ENCODE measurements around the gene PDC.
"Not testable (repeated sequence)": the region's sequence is repeated elsewhere in the genome, so short reads cannot be mapped to it uniquely, and the experiment has no call there.

Gene PDC

DNA sequence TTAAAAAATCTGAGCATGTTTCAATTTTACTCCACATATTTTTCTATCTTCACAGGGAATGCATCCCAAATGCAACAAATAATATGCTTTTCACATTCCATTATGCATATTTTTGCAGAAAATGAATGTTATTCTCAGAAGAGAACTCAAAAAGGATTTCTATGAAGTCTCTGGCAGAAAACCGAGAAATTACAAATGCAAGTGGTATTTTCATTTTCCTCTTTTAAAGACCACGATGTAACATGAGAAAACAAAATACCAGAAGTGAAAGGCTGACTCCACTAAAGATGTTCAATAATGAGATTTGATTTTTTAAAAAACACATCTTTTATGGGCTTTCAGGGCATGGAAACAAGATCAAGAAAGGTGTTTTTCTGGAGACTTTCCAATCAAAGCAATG lies 5.0 kb upstream of the PDC start:
- no peak for DNase-seq (ENCODE audit: low read depth in 1 of 2, low spot score in 1 of 2)

DNA sequence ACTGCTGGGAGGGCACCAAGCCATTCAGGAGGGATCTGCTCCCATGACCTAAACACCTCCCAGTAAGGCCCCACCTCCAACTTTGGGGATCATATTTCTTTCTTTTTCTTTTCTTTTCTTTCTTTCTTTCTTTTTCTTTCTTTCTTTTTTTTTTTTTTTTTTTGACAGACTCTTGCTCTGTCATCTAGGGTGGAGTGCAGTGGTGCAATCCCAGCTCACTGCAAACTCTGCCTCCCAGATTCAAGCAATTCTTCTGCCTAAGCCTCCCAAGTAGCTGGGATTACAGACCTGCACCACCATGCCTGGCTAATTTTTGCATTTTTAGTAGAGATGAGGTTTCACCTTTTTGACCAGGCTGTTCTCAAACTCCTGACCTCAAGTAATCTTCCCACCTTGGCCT lies 4.6 kb upstream of the PDC start:
- not testable (repeated sequence) for DNase-seq (ENCODE audit: low read depth in 1 of 2, low spot score in 1 of 2)

DNA sequence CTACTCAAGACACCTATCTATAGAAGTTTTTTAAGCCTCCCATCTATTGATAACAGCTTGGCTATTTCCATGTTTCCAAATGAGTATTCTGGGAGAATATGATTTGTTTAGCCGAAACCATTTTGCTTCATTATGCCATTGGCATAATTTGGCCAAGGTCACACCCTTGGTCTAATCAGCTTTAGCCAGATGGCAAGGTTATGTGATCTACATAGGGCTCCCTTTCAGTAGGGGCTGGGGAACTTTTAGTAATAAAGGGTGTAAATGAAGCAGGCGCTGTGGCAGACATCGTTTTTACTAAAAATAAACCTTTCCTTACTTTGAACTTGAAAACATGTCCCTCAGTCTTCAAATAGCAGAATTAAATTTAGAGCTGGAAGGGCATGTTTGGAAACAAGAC lies 3.0 kb upstream of the PDC start:
- no peak for DNase-seq (ENCODE audit: low read depth in 1 of 2, low spot score in 1 of 2)

DNA sequence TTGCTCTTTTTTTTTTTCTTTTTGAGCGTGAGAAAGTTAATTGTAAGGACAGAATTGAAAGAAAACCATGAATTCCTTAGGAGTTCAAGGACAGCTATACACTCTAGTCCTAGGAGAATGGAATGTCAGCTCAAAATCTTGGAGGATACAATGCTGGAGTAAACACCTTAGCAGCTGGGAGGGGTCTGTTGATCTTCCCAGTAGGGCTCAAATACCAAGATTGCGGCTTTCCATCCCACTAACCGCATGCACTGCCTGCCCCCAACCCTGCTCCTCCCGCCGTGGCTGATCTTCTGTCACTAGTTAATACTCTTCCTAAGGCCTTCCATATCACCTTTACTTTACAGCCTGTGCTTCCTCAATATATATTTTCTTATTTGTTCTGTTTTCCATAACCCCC lies 2.6 kb upstream of the PDC start:
- DNase-seq (ENCODE audit: low read depth in 1 of 2, low spot score in 1 of 2), result no peak

DNA sequence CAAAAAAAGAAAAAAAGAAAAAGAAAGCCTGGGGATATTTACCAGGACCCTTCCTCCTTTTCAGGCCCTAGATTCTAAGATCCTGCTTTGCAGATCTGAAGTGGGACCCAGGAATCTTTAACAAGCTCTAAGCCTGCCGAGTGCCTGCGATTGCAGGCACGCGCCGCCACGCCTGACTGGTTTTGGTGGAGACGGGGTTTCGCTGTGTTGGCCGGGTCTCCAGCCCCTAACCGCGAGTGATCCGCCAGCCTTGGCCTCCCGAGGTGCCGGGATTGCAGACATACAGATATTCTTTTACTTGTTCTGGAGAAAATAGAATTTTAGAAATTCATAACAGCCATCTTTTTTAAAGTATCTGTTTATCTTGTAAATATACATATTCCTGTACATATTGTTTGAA lies 1.8 kb downstream of the PDC start:
- DNase-seq (ENCODE audit: low read depth in 1 of 2, low spot score in 1 of 2), result not testable (repeated sequence)

DNA sequence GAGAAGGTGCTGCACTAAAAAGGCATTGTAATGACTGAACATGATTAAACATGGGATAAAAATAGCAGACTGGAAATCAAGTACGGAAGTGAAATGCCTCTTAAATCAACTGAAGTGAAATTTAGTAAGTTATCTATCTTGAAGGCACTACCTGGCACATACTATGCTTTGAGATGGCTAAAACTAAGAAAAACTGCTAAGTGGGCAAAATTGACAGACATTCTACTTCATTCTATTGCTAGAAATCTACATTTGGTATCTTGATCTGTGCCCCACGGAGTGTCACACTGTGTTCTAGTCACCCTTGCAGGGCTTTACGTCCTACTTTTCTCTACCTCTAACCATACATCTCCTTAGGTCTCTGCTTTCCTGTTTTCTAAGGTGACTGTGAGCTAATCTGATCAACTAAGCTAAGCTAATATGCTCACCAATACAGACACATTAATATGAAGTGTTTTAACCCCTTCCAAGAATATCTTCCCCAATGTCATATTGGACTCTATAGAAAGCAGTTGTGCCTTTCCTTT lies 4.1 kb downstream of the PDC start:
- no peak for DNase-seq (ENCODE audit: low read depth in 1 of 2, low spot score in 1 of 2)

DNA sequence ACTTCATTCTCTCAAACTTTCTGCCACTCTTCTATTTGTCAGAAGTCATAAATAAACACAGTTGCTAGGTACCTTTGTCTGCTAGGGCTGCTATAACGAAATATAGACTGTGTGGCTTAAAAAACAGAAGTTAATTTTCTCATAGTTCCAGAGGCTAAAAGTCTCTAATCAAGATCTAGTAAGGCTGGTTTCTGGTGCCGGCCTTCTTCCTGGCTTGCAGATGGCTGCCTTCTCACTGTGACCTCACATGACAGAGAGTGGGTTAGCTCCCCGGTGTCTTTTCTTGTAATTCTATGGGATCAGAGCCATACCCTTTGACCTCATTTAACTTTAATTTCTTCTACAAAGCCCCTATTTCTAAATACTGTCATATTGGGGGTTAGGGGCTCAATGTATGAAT lies 5.9 kb downstream of the PDC start:
- no peak for DNase-seq (ENCODE audit: low read depth in 1 of 2, low spot score in 1 of 2)

DNA sequence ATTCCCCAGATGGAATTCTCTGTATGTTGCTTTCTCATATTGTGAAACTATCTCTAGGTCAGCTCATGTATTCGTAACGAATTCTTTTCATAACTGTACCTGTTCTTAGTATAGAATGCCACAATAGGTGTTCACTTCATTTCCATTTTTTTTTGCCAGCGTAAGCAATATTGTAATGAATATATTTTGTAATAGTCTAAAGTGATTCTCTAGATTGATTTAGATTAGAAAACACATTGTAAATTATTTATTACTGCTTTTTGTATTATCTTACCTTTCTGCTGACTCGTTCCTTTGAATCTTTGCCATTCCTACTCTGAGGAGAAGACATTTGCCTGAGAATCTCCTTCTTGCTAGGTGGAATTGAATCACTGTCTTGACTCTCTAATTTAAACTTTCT lies 14.8 kb downstream of the PDC start:
- no peak for DNase-seq (ENCODE audit: low read depth in 1 of 2, low spot score in 1 of 2)

DNA sequence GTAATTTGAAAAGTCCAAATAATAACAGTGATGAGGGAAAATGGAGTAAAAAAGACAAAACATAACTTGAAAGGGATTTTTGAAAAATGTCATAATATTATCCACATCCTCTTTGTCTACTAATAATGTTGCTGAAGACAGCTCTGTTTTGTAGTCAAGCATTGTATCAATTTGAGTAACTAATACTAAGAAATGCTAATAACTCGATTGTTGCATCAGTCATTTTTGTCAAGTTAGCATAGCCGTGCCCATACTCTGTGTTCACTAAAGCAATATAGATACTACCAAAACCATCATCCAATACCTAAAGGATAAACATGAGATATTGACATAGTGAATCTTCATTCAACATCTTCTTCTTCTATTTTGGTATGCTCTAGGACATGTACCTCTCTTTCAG lies 17.3 kb downstream of the PDC start:
- no peak for DNase-seq (ENCODE audit: low read depth in 1 of 2, low spot score in 1 of 2)

DNA sequence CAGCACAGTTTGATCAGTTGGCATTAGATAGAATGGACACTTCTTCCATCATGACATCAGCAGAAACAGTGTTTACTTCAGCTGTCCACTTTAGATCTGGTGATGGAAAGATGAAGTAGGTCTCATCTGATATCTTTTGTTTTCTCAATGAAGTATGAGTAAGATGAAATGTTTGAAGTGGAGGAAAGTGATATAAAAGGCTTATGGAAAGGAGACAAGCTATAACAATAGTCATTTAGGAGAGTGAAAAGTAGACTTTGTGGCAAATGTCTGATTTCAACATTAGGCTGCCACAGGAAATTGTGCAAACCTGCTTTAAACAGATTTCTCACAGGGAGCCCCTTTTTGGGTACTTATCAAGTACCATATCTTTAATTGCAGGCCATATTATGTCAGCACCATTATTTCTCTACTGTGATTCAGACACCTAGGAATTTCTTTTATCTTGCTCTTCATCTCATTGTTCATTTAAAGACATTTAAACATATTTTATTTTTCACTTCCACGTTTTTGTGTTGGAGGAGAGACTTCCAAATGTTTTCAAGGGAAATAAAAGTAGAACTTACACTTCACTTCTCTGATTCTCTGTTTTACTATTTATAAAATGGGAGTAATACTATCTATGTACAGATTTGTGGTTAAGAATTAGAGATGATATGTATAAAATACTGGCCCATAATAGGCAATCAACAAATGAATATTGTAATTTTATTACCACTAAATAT lies 18.1 kb downstream of the PDC start:
- DNase-seq (ENCODE audit: low read depth in 1 of 2, low spot score in 1 of 2), result no peak

DNA sequence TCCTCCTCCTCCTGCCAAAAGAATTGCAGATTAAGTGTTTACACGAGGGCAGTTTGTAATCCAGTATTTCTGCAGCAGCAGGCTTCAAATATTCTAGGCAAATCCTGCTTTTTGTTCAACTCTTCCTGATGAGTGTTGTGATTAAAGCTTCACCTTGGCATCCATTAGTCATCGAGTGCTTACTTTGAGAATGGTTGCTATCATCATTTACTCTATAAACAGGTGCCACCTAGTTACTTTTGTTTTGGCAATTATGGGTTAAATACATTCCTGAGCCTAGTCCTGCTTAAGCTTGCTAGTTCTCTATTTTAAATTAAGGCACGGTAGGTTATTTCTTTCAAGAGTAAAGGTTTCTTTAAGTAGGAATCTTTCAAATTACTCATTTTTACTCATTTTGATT lies 20.3 kb downstream of the PDC start:
- no peak for DNase-seq (ENCODE audit: low read depth in 1 of 2, low spot score in 1 of 2)

DNA sequence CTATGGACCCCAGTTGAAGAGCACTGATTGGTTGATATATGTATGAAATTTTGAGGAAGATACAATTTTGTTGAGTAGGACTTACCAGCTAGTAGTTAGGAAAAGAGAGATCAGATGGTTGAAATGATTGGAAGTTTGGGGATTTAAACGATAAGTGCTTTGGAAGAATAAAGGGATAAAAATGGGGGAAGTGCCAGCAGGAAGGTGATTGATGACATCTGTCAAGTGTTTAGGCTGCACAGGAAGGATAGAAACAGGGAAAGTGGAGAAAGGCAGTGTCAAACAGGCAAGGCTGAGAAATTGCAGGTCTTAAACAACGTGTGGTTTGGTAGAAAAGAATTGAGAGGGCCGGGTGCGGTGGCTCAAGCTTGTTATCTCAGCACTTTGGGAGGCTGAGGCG lies 22.3 kb downstream of the PDC start:
- DNase-seq (ENCODE audit: low read depth in 1 of 2, low spot score in 1 of 2), result no peak

DNA sequence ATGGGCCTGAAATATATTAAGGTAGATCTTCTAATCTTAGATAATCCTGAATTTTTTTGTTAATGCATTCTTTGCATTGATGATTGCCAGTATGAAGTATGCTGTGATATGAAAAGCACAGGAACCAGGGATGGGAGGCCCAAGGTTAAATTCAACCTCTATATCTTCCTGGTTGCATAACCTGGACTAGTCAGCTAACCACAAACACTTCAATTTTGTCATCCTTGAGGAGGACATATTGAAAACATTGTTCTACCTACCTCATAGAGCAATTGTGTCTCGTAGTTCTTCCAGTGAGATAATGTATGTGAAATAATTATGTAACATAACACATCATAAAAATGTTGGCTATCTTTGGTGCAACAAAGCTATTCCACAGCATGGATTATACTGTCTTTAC lies 25.6 kb downstream of the PDC start:
- DNase-seq (ENCODE audit: low read depth in 1 of 2, low spot score in 1 of 2), result no peak

DNA sequence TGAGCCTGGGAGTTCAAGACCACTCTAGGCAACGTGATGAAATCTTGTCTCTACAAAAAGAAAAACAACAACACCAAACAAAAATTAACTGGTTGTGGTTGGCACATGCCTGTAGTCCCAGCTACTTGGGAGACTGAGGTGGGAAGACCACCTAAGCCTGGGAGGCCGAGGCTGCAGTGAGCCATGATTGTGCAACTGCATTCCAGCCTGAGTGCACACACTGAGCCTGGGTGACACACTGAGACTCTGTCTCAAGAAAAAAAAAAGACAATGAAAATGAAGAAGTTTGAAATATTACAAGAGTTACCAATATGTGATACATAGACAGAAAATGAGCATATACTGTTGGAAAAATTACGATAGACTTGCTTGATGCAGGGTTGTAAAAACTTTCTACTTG lies 31.9 kb downstream of the PDC start:
- no peak for DNase-seq (ENCODE audit: low read depth in 1 of 2, low spot score in 1 of 2)

DNA sequence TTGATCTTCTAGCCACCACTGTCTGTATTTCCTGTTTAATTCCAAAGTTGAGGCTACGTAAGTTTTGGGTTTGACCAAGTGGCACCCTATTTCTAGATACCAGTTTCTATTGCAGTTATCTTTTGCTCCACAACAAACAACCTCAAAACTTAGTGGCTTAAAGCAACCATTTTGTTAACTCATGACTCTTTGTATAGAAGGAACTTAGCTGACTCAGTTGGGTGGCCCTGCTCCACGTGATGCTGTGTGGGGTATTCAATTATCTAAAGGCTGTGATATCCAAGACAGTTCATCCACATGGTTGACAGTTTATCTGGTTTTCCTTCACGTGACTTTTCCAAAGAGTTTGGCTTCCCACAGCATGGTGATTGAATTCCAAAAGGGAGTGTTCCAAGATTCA lies 34.8 kb downstream of the PDC start:
- no peak for DNase-seq (ENCODE audit: low read depth in 1 of 2, low spot score in 1 of 2)

DNA sequence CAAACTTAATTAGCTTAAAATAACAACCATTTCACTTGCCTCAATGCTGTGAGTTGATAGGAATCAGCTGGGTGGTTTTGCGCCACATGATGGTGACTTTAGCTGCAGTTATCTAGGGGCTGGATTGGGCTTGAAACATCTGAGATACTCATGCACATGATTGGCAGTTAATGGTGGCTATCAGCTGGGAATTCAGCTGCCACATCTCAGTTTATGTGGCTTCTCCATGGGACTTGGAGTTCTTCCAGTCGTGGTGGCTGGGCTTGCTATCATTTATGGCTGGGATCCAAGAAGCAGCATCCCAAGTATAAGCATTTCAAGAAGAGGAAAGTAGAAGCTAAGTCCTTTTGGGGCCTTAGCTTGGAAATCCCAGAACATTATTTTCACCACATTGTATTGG lies 36.4 kb downstream of the PDC start:
- DNase-seq (ENCODE audit: low read depth in 1 of 2, low spot score in 1 of 2), result no peak

DNA sequence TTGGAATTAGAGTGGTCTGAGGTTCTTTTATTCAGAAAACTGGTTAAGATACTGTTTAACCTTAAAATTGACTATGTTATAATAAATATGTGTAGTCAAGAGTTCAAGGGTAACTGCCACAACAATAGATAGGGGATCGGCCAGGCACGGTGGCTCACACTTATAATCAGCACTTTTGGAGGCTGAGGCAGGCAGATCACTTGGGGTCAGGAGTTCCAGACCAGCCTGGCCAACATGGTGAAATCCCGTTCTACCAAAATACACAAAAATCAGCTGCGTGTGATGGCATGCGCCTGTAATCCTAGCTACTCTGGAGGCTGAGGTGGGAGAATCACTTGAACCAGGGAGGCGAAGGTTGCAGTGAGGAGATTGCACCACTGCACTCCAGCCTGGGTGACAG lies 39.5 kb downstream of the PDC start:
- no peak for DNase-seq (ENCODE audit: low read depth in 1 of 2, low spot score in 1 of 2)

DNA sequence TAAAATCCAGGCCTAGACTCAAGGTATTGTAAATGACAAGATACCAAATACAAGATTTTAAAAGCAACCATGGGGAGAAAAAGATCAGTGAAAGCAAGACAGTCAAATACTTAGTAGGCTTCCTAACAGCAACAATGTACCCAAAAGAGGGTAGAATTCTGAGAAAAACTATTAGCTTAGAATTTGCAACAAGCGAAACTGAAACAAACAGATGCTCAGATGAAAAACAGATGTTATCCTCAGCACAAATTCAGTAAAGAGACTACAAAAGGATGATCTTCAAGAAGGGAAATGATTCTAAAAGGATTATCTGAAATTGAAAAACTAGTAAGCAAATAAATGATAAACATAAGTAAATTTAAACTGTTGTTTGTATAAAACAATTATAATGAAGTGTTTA lies 40.0 kb downstream of the PDC start:
- DNase-seq (ENCODE audit: low read depth in 1 of 2, low spot score in 1 of 2), result no peak

DNA sequence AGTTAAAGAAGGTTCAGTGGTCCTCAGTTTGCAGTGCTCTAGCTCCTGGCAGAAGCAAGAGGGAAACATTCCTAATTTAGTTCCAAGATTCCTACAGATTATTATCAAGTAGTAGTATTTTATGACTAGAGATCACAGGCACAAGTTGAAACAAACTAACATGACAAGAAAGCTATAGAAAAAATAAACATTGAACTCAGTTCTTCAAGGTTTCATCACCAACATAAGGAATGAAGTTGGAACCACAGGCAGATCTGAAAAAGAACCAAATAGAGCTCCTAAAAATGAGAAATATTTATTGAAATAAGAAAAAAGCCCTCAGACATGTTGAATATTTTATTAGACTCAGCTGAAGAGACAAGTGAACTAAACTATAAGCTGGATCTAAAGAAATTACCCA lies 40.6 kb downstream of the PDC start:
- DNase-seq (ENCODE audit: low read depth in 1 of 2, low spot score in 1 of 2), result no peak

DNA sequence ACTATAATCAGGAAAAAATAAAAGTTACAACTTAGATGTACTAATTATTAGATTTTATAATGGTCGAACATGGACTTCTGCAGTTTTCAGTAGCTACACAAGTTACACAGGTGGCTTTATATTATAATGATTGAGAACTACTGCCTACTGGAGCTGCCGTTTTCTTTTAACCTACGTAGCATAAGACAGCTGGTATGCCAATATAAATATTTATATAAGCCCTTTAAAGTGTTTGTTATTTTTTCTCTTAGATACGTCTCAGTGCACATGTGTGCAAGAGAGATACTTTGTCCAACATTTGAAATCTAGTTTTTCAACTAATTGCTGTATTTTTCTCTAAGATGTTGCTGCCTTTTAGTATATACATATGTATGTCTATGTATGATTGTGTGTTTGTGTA lies 42.4 kb downstream of the PDC start:
- DNase-seq (ENCODE audit: low read depth in 1 of 2, low spot score in 1 of 2), result no peak

DNA sequence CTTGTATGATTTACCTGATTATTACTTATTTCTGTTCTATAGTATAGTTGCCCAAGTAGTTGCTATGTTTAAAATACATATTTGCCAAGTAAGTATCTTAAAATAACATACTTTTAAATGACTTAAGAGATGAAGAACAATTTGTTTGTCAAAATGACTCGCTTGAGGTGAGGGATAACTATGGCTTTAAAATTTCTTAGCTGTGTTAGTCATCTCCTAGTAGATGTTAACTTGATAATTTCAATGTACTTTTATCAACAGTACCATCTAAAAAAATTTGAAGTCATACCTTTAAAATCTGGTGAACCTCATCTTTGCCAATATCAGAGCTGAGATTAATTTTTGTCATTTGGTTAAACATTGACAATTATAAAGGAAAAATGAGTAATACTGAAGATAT lies 47.6 kb downstream of the PDC start:
- no peak for DNase-seq (ENCODE audit: low read depth in 1 of 2, low spot score in 1 of 2)

DNA sequence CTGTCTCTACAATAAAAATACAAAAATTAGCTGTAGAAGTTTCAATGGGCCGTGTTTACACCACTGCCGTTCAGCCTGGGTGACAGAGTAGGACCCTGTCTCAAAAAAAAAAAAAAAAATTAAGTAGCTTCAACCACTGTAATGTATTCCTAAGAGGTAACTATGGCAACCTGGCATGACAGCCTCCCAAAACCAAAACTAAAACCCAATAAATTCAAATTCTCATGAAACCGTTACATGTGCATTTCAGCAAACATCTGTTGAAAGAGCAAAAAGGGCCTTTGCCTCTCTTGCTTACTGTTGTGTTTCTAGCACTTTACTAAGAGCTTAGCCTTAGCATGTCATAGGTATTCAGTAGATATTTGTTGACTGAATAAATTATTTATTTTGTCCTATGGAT lies 51.8 kb downstream of the PDC start:
- DNase-seq (ENCODE audit: low read depth in 1 of 2, low spot score in 1 of 2), result no peak

DNA sequence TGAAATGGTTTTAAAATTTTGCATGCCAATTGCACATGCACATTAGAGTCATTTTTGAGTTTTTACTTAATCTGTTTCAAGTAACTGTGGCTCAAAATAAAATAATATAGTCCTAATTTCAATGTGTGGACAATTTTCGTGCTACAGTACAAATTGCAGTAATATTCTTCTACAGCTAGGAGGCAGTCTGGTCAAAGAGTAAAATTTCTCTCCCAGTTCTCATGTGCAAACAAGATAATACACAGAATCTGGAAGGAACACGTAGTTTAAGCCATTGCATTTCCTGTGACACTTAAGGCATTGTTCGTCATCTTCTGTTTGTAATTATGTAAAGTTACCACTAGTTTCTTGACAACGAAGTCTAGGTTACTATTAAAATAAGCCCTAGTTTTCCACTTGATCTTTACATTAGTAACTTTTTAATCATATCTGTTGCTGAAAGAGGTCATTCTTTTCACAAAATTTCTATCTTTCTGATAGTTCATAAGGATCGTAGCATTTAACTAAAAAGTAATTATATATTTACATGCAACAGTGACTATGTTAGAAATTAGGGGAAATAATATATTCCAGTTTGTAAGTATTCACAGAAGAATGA lies 56.4 kb downstream of the PDC start:
- no peak for DNase-seq (ENCODE audit: low read depth in 1 of 2, low spot score in 1 of 2)

Measured in activated T-helper 1 cell treated with anti-CD3 and anti-CD28 coated beads, Interleukin-2, amount 50 U/mL, for 16 hours (primary cell).